GM21737 (cell line): Measurements from ENCODE around the gene LONRF2.
"Not testable (repeated sequence)": the region's sequence is repeated elsewhere in the genome, so short reads cannot be mapped to it uniquely, and the experiment has no call there.

Experiments
- ATAC-seq: cut with Tn5 transposase; IDR thresholded peaks from one replicate; pipeline ENCODE4 v1.9.1; 2021; ENCODE audit warnings: mild to moderate bottlenecking, moderate library complexity; ENCODE audit not compliant: unreplicated experiment

Gene LONRF2

DNA sequence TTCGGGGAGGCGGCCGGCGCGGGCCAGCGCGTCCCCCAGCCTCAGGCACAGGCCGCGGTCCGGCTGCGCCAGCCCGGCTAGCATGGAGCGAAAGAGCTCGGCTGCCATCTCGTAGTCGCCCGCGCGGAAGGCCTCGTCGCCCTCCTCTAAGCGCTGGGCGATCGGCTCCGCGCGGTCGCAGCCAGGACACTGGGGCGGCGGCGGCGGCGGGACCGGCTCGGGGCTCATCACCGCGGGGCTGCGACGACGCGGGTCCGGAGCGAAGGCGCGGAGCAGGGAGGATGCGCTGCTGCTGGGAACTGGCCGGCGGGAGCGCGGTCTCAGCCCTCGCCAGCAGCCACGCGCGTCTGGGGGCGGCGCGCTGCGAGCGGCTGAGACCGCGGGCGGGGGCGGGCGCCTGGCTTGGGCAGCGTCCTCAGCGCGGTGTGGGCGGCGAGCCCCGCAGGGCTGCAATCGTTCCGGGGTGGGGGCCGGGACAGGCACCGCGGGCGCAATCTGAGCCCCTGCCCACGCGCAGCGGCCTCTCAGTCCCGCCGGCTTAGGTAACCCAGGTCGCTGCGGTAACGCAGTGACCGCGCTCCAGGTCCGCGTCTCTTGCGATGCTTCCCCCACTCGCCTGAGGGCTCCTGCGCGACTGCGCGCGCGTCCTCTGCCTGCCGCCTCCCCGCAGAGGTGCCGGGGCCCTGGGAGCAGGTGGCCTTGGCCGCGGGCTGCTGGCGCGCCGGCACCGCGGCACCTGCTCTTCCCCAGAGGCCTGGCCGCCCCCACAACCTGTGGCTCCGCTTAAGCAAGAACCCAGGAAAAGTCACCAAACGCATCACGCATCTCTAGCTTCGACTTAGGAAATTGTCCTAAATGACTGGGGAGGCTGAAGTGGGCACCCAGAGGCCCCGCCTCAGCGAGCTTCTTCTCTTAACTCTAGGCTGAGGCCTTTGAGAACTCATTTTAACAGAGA lies at the start of gene LONRF2:
TSS of gene LONRF2 (minus strand) at position 636 of the 955 bp plus-strand sequence. CDS start at position 228, 408 bp downstream.
- no peak for ATAC-seq

DNA sequence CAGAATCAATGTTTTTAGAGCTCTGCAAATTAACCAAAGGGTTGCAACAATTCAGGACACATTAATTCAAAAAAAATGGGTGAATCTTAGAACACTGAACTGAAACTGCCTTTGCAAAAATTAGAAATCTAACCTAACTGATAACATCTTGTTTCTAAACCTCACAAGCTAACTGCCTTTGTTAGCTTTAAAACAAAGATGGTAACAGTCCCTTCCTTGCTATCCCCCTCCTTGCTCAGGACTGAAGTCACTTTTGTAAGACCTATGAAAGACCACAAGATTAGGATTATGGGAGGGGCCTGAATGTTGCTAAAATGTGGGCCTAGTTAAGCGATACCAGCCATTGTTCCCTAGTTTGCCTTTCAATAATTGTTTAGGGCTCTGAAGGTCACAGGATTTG lies 44.9 kb upstream of the LONRF2 start:
- ATAC-seq, result no peak

DNA sequence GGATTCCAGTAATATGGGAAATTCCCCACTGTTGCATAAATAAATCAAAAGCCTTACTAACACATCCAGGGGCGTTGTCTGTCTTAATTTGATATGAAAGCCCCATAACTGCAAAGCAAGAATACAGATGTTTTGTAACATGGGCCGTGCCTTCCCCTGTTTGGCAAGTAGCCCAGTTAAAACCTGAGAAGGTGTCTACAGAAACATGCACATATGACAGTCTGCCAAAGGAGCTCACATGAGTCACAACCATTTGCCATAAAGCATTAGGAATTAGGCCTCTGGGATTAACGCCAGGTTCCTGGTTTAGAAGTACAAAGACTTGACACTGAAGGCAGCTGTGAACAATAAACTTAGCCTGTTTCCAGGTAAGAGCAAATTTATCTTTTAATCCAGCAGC lies 43.1 kb upstream of the LONRF2 start:
- ATAC-seq, result no peak

DNA sequence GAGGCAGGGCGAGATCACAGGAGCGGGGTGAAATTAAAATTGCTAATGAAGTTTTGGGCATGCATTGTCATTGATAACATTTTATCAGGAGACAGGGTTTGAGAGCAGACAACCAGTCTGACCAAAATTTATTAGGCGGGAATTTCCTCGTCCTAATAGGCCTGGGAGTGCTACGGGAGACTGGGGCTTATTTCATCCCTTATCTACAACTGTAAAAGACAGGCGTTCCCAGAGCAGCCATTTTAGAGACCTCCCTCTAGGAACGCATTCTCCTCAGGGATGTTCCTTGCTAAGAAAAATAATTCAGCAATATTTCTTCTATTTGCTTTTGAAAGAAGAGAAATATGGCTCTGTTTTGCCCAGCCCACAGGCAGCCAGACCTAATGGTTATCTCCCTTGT lies 40.0 kb upstream of the LONRF2 start:
- ATAC-seq, result not testable (repeated sequence)

DNA sequence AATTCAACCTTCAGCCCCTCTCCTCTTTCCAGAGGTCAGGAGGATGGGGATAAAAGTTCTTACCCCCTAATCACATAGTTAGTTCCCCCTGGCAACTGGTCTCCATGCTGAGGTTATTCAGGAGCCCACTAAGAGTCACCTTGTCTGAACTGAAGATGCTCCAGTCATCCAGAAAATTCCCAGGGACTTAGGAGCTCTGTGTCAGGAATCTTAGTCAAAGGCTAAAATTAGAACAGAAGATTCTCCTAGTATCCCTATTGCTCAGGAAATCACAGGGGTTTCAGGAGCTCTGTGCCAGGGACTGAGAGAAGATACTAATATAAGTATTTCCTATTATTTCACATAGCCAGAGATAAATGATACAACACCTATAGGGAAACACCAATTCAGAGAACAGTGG lies 37.3 kb upstream of the LONRF2 start:
- ATAC-seq, result no peak

DNA sequence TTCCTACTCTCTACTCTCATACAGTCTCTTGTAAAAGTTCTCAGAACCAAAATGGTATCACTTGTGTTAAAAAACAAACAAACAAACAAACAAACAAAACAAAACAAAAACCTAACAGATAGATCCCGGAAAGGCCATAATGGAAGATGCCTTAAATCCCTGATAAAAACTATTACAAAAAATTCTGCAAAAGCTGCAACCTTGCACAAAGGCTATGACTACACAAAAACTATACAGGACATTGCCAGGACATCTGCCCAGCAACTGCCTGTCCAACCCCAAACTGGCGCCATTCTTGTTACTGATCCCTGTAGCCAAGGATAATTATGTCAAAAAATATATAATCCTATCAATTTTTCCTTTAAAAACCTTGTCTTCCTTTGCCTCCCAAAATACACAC lies 36.3 kb upstream of the LONRF2 start:
- no peak for ATAC-seq

DNA sequence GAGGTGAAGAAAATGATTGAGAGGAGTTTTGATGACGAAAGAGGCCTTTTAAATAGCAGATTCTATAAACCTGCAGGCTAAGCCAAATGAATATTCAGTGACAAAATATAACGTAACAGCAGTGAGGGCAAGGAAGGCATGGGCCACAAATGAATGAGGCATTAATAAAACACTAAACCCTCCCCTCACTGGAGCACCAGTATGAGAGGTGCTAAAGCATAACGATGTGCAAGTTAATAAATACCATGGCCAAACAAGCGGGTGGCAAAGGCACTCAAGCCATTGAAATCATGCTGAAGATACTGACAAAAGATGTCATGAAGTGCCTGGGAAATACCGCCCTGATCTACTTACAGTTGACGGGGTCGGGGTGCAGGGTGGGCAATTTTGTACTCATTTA lies 30.2 kb upstream of the LONRF2 start:
- ATAC-seq, result no peak

DNA sequence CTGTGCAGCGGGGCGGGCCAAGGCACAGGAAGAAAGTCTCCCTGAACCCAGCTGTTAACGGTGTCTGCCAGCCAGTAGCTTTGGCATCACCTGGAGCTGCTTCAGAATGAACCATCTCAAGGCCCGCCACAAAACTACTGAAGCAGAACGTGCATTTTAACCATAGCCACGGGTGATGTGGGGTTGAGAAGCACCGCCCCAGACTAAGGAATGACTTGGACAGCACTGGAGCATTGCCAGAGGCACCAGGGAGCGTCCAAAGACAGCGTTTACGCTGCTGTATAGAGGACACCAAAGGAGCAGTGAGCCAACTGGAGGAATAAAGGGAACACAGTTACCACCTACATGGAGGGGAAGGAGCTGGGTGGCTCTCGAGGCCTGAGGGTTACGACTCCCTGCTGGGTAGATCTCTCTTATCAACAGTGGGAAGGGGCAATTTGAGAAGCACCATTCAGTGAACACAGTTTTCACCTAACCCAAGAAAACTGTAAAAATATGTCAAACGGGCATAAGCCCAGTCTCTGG lies 28.4 kb upstream of the LONRF2 start:
- no peak for ATAC-seq

DNA sequence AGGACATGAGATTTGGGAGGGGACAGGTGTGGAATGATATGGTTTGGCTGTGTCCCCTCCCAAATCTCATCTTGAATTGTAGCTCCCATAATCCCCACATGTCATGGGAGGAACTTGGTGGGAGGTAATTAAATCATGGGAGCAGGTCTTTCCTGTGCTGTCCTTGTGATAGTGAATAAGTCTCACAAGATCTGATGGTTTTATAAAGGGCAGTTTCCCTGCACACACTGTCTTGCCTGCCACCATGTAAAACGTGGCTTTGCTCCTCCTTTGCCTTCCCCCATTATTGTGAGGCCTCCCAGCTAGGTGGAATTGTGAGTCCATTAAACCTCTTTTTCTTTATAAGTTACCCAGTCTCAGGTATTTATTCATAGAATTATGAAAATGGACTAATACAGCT lies 22.8 kb upstream of the LONRF2 start:
- not testable (repeated sequence) for ATAC-seq

DNA sequence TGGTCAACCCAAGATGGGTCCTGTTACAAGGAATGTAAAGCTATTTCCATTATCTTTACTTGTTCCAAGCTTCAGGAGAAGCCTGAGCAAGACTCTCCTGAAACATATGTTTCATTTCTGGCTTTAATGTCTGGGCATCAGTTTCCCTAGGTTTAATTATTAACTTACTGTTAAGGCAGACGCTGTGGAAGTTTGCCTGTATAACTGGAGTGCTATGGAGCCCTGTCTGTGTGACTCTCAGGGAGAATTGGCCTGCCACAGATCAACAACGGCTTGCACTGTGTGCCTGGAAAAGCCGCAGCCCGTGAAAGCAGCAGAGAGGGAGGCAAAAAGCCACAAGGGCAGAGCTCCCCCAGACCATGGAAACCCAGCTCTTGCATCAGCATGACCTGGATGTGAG lies 22.1 kb upstream of the LONRF2 start:
- ATAC-seq, result no peak

DNA sequence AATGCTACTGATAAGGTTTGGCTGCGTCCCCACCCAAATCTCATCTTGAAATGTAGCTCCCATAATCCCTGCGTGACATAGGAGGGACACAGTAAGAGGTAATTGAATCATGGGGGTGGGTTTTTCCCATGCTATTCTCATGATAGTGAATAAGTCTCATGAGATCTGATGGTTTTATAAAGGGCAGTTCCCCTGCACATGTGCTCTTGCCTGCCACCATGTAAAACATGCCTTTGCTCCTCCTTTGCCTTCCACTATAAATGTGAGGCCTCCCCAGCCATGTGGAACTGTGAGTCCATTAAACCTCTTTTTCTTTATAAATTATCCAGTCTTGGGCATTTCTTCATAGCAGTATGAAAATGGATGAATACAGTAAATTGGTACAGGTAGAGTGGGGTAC lies 20.2 kb upstream of the LONRF2 start:
- not testable (repeated sequence) for ATAC-seq

DNA sequence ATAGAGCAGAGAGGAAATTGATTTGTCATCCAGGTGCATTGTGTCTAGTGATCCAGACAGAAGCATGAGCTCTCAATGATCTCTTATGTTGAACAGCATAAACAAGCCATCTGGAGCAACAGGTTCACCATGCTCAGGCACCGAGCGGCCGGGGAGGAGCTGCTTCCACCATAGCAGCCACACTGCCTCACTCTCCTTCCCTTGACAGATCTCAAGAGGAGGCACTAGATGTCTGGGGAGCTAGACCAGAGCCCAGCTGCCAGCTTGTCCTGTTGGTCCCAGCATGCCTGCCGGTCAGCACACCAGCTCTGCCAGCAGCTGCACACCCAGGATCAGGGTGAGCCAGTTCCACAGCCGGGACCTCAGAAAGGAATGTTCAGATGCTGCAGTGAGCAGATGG lies 17.5 kb upstream of the LONRF2 start:
- no peak for ATAC-seq

DNA sequence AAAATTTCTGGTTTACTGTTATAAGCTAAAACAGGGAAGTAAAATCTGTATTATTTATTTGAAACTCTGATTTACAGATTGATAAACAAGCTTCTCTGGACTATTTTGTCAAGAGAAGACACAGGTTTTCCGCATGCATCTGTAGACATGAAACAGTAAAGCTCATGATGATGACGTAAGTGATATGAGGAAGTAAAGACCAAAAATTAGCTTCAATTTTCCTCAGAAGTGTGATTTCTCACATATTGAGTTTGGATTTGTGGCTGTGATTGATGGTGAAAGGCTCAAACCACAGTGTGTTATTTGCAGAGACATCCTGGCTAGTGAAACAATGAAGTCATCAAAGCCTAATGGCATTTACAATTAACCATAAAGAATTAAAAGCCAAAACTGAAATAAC lies 12.6 kb upstream of the LONRF2 start:
- ATAC-seq, result no peak

DNA sequence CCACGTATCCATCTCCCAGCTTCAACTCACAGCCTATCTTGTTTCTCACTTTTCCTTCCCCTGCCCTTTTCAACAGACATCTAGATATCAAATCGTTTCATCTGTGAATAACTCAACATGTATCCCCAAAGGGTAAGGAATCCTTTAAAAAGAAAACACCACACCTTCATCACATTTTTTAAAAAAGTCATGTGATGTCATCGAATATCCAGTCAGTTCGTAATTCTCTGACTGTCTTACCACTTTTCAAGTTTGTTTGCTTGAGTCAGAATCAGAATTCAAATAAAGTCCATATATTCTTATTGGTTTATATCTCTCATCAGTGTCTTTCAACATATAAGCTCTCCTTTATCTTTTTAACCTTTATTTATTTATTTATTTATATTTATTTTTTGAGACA lies 5.4 kb upstream of the LONRF2 start:
- no peak for ATAC-seq

DNA sequence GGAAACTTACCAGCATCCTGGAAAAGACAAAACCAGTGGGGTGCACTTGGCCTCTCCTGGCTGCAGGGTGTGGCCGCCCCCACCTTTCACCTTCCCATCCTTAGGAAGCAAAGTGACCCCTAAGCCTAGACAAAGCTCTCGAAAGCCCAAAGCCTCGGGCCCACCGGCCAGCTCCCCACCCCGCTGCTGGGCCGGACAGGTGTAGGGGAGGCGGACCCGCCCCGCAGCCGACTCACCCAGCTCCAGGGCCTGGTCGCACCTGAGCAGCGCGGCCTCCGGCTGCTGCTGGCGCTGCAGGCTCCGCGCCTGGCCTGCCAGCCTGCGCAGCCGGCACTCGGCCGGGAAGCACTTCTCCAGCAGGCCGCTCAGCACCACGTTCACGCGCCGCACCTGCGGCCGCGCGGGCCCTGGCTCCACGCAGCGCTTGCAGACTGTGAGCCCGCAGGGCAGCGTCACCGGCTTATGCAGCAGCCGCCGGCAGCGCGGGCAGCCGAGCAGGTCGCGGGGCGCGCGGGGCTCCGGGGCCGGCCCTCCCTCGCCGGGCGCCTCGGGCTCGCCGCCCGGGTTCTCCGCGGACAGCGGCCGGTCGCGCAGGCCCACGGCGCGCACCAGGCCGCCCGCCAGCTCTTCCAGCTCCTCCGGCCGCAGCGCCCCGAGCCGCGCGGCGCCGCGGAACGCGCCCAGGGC lies 979 bp downstream of the LONRF2 start:
- ATAC-seq, result no peak

DNA sequence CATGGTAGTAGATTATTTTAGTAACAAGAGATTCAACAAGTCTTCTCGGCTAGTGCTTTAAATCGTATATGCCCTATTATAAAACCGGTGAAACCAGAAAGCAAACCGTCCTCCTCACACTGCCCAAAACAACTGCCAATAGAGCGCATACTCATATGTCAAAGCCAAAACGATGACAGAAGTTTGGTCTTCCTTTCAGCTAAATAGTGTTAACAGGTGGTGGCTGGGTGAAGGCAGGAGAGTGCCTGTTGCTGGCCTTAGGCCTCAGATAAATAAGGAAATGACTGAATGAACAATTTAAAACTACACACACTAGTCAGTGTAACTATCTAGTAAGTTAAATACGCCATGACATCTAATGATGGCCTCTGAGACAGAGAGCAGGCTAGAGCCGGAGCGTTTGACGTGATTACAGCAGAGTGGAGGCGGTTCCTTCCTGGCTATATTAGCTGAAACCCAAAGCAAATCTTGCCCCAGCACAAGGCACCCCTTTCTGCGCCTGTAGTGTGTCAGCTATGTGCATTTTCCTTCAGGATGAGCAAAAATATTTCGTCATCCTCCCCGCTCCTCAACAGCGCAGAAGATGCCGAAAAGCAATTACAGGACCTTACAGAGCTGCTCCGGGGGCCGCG lies 1.6 kb downstream of the LONRF2 start:
- ATAC-seq, result no peak

DNA sequence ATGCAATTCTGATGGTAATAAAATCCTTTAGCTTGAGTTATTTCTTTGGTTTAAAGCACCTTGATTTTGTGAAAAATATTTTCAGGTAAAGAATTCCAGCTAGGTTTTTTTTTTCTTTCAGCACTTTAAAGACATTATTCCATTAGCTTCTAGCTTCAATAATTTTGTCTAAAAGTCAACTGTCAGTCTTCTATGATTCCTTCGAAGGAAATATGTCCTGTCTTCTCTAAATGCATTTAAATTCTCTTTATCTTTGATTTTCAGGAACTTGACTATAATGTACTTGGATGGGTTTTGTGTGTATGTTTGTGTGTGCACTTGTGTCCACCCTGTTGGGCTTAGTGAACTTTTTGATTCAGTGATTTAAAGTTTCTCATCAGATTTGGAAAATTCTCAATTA lies 4.7 kb downstream of the LONRF2 start:
- ATAC-seq, result no peak

DNA sequence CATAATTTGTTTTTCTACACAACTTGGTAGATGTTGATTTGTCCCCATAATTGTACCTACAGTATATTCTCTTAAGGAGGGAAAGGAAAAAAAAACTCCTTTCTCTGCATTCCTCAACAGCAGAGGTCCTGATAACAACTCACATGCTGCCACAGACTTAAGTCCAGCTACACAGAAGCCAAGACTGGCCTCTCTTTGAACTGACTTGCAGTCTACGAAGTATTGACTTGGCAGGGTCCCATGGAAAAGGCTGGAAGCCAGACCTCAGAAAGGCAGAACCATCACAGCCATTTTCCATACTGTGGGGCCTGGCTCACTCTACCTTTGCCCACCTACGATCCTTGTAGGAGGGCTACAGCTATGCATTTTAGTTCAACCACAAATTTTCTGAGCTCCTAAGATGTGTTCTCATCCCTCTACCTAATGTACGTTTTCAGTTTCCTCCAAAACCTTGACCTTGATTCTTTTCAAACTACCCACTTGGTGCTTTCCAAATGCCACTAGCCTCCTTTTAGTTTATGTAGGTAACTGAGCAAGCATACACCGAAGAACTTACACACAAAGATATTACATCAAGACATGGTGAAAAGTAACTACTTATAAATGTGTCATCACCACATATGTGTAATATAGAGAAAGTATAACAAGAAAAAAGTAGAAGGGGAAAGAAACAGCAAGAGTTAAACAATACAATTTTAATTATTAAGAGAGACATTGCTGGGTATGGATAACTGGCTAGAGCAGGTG lies 12.2 kb downstream of the LONRF2 start:
- ATAC-seq, result no peak

DNA sequence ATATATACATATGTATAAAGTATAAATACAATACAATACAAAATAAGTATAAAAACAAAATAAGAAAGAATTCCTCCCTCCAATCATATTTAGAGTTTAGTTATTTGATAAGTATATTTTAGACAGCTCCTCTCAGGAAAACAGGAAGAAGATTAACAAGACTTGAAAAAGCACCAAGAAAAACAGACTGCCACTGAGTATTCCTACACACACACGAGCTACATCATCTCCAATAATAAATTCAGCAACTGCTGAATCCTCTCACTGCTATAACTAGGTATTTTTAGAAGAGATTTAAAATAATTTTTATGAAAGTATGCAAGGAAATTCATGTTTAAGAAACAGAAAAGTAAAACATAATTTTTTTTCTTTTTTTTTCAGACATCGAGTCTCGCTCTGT lies 13.0 kb downstream of the LONRF2 start:
- no peak for ATAC-seq

DNA sequence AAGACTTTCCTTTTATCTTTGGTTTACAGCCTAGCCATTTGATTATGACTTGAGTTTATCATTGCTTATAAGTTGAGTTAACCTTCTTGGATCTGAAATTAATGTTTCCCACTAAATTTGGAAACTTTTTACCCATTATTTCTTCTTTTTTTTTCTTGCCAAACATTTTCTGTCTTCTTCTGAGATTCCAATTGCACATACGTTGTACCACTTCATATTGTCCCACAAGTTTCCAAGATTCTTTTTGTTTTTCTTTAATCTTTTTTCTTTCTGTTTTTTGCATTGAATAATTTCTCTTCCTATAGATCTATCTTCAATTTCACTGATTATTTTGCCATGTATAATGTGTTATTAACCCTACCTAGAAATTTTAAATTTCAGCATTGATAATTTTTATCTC lies 18.6 kb downstream of the LONRF2 start:
- no peak for ATAC-seq

DNA sequence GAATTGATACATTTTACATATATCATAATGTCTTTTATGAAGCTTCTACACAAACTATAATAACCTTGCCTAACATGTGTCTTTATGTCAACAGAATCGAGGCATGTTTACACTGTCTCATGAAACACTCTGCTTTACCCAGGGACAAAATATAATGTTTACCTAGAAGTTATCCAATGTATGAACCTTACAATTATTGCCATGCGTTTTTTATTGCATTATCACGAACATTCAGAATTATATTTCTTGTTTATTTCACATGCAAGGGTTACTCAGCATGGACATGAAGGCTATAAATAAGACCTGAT lies 19.8 kb downstream of the LONRF2 start:
- ATAC-seq, result no peak
